ENCODE measurements around the gene MICU1. TPM values are rescaled to one million over a fixed set of nuclear protein-coding genes. Genes with fewer than 3 reads are reported as not detected.

Gene MICU1
- total and polyA plus RNA-seq, 2 of the 13 experiments (the other 11 are each of a cell fraction or from before 2014, with no cell fraction given) = 32.5 to 56.1 TPM

DNA sequence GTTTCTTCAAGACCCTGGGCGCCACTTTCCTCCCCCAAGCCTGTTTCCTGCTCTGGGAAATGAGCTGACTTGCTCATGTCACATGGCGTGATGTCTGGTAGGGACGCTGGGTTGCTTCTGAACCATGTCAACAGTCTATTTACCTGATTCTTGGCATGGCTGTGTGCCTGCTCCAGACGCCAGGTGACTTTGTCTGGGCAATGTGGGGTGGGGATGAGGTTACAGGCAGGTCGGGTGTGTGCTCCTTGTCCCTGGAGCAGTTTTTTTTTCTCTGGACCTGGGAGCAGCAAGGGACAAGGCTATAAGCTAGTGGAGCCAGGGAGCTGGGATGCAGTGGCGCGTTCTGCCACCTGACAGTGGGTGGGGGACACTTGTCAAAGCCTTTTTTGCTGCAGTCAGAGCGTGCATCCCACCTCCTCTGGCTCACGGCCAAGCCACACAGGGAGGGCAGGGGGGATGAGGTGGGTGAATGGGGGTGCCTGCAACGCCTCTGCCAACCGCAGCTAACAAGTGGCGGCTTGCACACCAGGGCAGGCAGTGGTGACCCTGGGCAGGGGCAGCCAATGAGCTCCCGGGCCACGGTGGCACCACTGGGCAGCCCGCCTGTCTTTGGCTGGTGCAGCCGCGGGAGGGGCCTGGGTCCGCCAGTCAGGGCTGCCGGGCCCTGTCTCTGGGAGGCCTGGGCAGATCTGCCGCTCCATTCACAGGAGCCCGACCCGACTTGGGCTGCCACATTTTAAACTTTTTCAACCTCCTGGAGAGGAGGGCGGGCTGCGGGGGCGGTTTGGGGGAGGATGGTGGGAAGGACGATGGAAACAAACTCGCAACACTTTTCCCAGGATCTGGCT lies 294.1 kb downstream of the MICU1 start (continued):
- TF ChIP-seq, protein P1, sequence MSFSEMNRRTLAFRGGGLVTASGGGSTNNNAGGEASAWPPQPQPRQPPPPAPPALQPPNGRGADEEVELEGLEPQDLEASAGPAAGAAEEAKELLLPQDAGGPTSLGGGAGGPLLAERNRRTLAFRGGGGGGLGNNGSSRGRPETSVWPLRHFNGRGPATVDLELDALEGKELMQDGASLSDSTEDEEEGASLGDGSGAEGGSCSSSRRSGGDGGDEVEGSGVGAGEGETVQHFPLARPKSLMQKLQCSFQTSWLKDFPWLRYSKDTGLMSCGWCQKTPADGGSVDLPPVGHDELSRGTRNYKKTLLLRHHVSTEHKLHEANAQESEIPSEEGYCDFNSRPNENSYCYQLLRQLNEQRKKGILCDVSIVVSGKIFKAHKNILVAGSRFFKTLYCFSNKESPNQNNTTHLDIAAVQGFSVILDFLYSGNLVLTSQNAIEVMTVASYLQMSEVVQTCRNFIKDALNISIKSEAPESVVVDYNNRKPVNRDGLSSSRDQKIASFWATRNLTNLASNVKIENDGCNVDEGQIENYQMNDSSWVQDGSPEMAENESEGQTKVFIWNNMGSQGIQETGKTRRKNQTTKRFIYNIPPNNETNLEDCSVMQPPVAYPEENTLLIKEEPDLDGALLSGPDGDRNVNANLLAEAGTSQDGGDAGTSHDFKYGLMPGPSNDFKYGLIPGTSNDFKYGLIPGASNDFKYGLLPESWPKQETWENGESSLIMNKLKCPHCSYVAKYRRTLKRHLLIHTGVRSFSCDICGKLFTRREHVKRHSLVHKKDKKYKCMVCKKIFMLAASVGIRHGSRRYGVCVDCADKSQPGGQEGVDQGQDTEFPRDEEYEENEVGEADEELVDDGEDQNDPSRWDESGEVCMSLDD (CRISPR knock-in tag; IDR thresholded peaks at IDR 0.05; ENCODE audit: borderline replicate concordance) = no peak
- TF ChIP-seq EP300 (IDR thresholded peaks at IDR 0.05; ENCODE audit: low read depth in 2 of 2, low read length in 2 of 2) (peak in 1 of 2 experiments; percentile 44; a peak in 1 of 4 replicates), EP300 (CRISPR knock-in tag; IDR thresholded peaks at IDR 0.05; ENCODE audit: borderline replicate concordance) (peak; percentile 35; the same call in 1 of the 2 replicates), HIVEP1 (CRISPR knock-in tag; IDR thresholded peaks at IDR 0.05) (peak; percentile 33; the same call in 1 of the 2 replicates), U2AF2 (IDR thresholded peaks at IDR 0.05; ENCODE audit: low read depth, low read length) (no peak), GATAD1 (CRISPR knock-in tag; IDR thresholded peaks at IDR 0.05) (peak; percentile 24; the same call in 1 of the 2 replicates), ZNF180 (CRISPR knock-in tag; IDR thresholded peaks at IDR 0.05; ENCODE audit: borderline replicate concordance, low read depth) (no peak), NCOA2 (CRISPR knock-in tag; IDR thresholded peaks at IDR 0.05) (no peak), ZNF562 (CRISPR knock-in tag; IDR thresholded peaks at IDR 0.05; ENCODE audit: borderline replicate concordance) (no peak), NRL (CRISPR knock-in tag; IDR thresholded peaks at IDR 0.05; ENCODE audit: borderline replicate concordance) (peak; percentile 54; the same call in 1 of the 2 replicates), PHF5A (CRISPR knock-in tag; IDR thresholded peaks at IDR 0.05; ENCODE audit: low read depth, unreplicated experiment) (peak; percentile 29), HNRNPH1 (optimal IDR thresholded peaks at IDR 0.05; ENCODE audit: low read depth, low read length) (no peak), ARNTL (CRISPR knock-in tag; IDR thresholded peaks at IDR 0.05) (peak; percentile 62), ATF7-NPFF (CRISPR knock-in tag; IDR thresholded peaks at IDR 0.05; ENCODE audit: low read depth) (peak; percentile 21; the same call in 1 of the 2 replicates), RAD21 (CRISPR knock-in tag; IDR thresholded peaks at IDR 0.05) (no peak), FOXA1 (IDR thresholded peaks at IDR 0.05) (no peak), FOXA1 (CRISPR knock-in tag; IDR thresholded peaks at IDR 0.05) (peak; percentile 25; the same call in 1 of the 2 replicates), SP1 (IDR thresholded peaks at IDR 0.05) (no peak), SP1 (CRISPR knock-in tag; IDR thresholded peaks at IDR 0.05) (peak; percentile 71), NCOA1 (CRISPR knock-in tag; IDR thresholded peaks at IDR 0.05) (no peak), ZSCAN12 (CRISPR knock-in tag; IDR thresholded peaks at IDR 0.05) (no peak), FOXK1 (CRISPR knock-in tag; IDR thresholded peaks at IDR 0.05; ENCODE audit: borderline replicate concordance, low read depth) (peak; percentile 8; the same call in 1 of the 2 replicates), POLR2AphosphoS2 (IDR thresholded peaks at IDR 0.05; ENCODE audit: low read depth, low read length) (no peak)
- TF ChIP-seq, protein P2, sequence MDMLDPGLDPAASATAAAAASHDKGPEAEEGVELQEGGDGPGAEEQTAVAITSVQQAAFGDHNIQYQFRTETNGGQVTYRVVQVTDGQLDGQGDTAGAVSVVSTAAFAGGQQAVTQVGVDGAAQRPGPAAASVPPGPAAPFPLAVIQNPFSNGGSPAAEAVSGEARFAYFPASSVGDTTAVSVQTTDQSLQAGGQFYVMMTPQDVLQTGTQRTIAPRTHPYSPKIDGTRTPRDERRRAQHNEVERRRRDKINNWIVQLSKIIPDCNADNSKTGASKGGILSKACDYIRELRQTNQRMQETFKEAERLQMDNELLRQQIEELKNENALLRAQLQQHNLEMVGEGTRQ (IDR thresholded peaks at IDR 0.05; ENCODE audit: low read depth, low read length) = no peak
- TF ChIP-seq, protein P2 (CRISPR knock-in tag; IDR thresholded peaks at IDR 0.05; ENCODE audit: borderline replicate concordance) = peak; percentile 45; the same call in 1 of the 2 replicates
- TF ChIP-seq, protein P3, sequence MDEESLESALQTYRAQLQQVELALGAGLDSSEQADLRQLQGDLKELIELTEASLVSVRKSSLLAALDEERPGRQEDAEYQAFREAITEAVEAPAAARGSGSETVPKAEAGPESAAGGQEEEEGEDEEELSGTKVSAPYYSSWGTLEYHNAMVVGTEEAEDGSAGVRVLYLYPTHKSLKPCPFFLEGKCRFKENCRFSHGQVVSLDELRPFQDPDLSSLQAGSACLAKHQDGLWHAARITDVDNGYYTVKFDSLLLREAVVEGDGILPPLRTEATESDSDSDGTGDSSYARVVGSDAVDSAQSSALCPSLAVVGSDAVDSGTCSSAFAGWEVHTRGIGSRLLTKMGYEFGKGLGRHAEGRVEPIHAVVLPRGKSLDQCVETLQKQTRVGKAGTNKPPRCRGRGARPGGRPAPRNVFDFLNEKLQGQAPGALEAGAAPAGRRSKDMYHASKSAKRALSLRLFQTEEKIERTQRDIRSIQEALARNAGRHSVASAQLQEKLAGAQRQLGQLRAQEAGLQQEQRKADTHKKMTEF (CRISPR knock-in tag; IDR thresholded peaks at IDR 0.05) = no peak

Data from HepG2 (cell line).